ENCODE results near the gene DQX1. TPM values are rescaled to one million over a fixed set of nuclear protein-coding genes. Genes with fewer than 3 reads are reported as not detected.

Gene DQX1
- total RNA-seq, 1 donor from 2014 or later = 0.32 TPM

- Mint-ChIP-seq H3K27me3 (ENCODE audit: unreplicated experiment) (no peaks in the 10 kb centered on the region), H3K9me3 (ENCODE audit: unreplicated experiment) (no peaks in the 10 kb centered on the region), H3K4me3 (ENCODE audit: unreplicated experiment) (peak within 1 kb of the TSS; percentile 99), H3K36me3 (ENCODE audit: unreplicated experiment) (peaks cover 16% of the 10 kb centered on the region), H3K27ac (ENCODE audit: unreplicated experiment) (peak within 1 kb of the TSS; percentile 99), H3K4me1 (ENCODE audit: unreplicated experiment) (peaks cover 30% of the 10 kb centered on the region)
- TF ChIP-seq CTCF (IDR thresholded peaks at IDR 0.05) = peak; percentile 97
- DNase-seq (ENCODE audit: extremely low spot score, unreplicated experiment) = peak; percentile 96
Measured at GRCh38 chr2:74482801-74483674, 43.0 kb downstream of the DQX1 start, which contains the start of the genes CCDC142 and TTC31. Gene CCDC142, minus strand, starts transcription at chr2:74482998. Its CDS starts 161 bp downstream, at chr2:74482837. Gene TTC31, plus strand, starts transcription at chr2:74483081. Its CDS starts 15 bp downstream, at chr2:74483096.

- peak overlapping the region; percentile 99 for H3K27ac Mint-ChIP-seq (ENCODE audit: unreplicated experiment)
- H3K9me3 Mint-ChIP-seq (ENCODE audit: unreplicated experiment) = no peaks in the 10 kb centered on the region
- H3K27me3 Mint-ChIP-seq (ENCODE audit: unreplicated experiment) = no peaks in the 10 kb centered on the region
- TF ChIP-seq CTCF (IDR thresholded peaks at IDR 0.05) = no peak
- H3K4me1 Mint-ChIP-seq (ENCODE audit: unreplicated experiment) = peaks cover 30% of the 10 kb centered on the region
- no peak for DNase-seq (ENCODE audit: extremely low spot score, unreplicated experiment)
- peaks cover 16% of the 10 kb centered on the region for H3K36me3 Mint-ChIP-seq (ENCODE audit: unreplicated experiment)
- peak overlapping the region; percentile 99 for H3K4me3 Mint-ChIP-seq (ENCODE audit: unreplicated experiment)
Measured at GRCh38 chr2:74481961-74482800, 43.9 kb downstream of the DQX1 start.

- no peak overlapping the region for H3K27ac Mint-ChIP-seq (ENCODE audit: unreplicated experiment)
- no peaks in the 10 kb centered on the region for H3K9me3 Mint-ChIP-seq (ENCODE audit: unreplicated experiment)
- no peak for TF ChIP-seq CTCF (IDR thresholded peaks at IDR 0.05)
- H3K27me3 Mint-ChIP-seq (ENCODE audit: unreplicated experiment) = no peaks in the 10 kb centered on the region
- H3K36me3 Mint-ChIP-seq (ENCODE audit: unreplicated experiment) = peaks cover 16% of the 10 kb centered on the region
- no peak for DNase-seq (ENCODE audit: extremely low spot score, unreplicated experiment)
- peak overlapping the region; percentile 99 for H3K4me3 Mint-ChIP-seq (ENCODE audit: unreplicated experiment)
- H3K4me1 Mint-ChIP-seq (ENCODE audit: unreplicated experiment) = peaks cover 30% of the 10 kb centered on the region
Measured at GRCh38 chr2:74481431-74481830, 44.6 kb downstream of the DQX1 start.

- TF ChIP-seq CTCF (IDR thresholded peaks at IDR 0.05) = peak; percentile 27
- no peak overlapping the region for H3K27ac Mint-ChIP-seq (ENCODE audit: unreplicated experiment)
- no peak overlapping the region for H3K4me3 Mint-ChIP-seq (ENCODE audit: unreplicated experiment)
- peaks cover 19% of the 10 kb centered on the region for H3K36me3 Mint-ChIP-seq (ENCODE audit: unreplicated experiment)
- DNase-seq (ENCODE audit: extremely low spot score, unreplicated experiment) = no peak
- H3K9me3 Mint-ChIP-seq (ENCODE audit: unreplicated experiment) = no peaks in the 10 kb centered on the region
- peaks cover 27% of the 10 kb centered on the region for H3K4me1 Mint-ChIP-seq (ENCODE audit: unreplicated experiment)
- H3K27me3 Mint-ChIP-seq (ENCODE audit: unreplicated experiment) = no peaks in the 10 kb centered on the region
Measured at GRCh38 chr2:74474899-74475298, 51.1 kb downstream of the DQX1 start.
